ENCODE measurements around the gene RIMOC1.

Gene RIMOC1, protein sequence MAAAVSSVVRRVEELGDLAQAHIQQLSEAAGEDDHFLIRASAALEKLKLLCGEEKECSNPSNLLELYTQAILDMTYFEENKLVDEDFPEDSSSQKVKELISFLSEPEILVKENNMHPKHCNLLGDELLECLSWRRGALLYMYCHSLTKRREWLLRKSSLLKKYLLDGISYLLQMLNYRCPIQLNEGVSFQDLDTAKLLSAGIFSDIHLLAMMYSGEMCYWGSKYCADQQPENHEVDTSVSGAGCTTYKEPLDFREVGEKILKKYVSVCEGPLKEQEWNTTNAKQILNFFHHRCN

GRCh38 chr5:41903892-41904799 lies at the start of gene RIMOC1:
TSS of gene RIMOC1 (plus strand) at chr5:41904344. CDS start at chr5:41904368, 24 bp downstream.
- DNase-seq (ENCODE audit: low spot score): peak; percentile 97

DNA sequence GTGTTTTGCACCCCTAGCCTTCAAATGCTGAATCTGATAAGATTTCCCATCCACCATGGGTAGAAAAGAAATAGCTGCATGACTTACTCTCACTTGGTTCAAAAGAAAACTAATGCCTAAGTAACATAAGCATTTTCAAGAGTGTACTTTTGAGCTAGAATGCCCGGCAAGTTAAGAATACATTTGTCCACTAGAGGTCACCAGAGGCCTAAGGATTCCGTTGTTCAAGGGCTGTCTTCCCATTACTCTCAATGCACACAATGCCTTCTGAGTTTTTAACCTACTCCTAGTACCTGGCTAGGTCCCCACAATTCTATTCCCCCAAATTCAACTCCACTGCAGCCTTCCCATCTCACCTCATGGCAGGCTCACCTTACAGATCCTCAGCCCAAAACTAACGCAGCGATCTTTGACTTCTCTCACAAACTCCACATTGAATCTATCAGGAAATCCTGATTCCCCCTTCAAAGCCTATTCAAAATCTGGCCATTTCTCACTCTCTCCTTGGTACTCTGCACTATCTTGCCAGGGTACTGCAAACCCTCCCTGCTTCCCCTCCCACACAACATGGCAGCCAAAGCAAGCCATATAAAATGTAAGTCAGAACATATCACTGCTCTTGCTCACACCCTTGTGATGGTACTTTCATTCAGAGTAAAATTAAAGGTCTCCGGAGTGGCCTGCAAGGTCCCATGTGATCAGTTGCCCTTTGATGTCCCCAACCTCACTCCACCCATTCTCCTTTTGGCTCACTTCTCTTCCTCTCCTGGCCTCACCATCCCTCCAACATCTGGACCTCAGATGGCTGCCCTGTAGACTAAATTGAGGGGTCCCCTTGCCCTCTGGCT lies 47.3 kb upstream of the RIMOC1 start:
- DNase-seq (ENCODE audit: low spot score): peak; percentile 62

DNA sequence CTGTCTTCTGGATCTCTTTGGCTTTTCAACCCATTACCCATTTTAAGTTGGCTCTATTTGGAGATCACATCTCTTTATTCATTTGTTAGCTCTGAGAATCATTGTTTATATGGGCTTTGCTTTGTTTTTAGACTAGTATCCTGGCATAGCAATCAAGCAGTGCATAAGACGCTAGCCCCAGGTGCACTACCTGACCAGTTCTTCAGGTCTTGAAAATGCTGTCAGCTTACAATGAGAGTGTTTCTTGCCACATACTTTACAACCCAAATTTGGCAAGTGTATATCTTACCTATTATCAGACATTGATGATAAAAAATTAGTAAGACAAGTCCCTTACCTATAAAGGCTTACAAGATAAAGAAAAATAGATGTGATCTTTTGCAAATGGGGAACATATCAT lies 46.2 kb upstream of the RIMOC1 start:
- no peak for DNase-seq (ENCODE audit: low spot score)

DNA sequence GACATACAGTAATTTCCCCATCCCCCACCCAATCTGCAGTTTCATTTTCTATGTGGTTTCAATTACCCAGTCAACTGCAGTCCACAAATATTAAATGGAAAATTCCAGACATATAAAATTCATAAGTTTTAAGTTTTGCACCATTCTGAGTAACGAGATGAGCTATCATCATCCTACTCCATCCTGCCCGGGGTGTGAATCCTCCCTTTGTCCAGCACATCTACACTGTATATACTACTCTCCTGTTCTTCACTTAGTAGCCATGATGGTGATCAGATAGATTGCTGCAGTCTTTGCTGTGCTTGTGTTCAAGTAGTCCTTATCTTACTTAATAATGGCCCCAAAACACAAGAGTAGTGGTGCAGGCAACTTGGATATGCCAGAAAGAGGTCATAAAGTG lies 45.3 kb upstream of the RIMOC1 start:
- DNase-seq (ENCODE audit: low spot score): no peak

DNA sequence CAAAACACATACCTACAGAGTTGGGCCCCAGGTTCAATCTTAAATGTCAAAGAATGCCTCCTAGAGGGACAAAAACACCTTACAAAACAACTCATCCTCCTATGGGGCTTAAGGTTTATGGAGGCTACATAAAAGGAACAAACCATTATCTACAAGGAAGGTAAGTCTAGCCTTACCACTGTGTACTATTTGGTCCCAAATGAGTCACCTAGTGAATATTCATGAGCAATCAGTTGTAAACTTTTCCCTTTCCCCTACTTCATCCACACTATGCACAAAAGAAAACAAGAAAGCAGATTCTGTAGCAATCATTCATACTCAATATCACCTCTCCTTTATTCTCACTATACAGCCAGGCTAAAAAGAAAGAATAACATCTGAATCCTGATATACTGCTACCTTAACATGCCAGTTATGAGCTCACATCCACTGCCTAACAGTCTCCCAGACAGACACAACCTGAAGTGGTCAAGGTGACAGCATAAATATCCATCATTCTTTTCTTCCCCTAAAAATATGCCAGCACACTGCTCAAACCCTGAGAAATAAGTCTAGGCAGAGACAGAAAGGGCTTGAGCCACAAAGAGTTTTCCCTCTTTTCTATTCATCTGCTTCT lies 40.2 kb upstream of the RIMOC1 start:
- DNase-seq (ENCODE audit: low spot score): no peak

DNA sequence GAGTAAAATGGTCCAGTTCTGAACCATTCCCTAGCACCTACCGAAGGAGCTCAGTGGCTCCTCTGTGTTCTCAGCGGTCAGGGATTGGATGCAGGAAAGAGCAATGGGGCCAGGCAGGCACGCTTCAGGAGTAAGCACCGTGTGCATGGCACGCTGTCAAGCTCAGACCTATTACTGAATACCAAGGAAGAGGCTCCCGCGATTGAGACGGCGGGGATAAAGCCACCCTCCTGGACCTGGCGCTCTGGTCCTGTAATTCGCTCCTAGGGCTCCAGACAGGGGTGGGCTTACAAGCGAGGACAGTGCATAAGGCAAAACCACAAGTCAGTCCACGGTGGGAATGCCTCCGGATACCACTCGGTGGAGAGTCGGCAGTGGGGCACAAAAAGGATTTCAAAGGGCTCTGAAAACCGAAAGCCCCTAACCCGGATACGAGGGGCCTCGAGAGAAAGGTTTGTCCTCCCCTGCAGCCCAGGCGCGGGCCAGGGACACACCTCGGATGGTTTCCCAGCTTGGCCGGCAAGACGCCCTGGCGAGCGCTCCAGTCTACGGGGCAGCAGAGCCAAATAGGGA lies 34.9 kb upstream of the RIMOC1 start:
- DNase-seq (ENCODE audit: low spot score): peak; percentile 45

DNA sequence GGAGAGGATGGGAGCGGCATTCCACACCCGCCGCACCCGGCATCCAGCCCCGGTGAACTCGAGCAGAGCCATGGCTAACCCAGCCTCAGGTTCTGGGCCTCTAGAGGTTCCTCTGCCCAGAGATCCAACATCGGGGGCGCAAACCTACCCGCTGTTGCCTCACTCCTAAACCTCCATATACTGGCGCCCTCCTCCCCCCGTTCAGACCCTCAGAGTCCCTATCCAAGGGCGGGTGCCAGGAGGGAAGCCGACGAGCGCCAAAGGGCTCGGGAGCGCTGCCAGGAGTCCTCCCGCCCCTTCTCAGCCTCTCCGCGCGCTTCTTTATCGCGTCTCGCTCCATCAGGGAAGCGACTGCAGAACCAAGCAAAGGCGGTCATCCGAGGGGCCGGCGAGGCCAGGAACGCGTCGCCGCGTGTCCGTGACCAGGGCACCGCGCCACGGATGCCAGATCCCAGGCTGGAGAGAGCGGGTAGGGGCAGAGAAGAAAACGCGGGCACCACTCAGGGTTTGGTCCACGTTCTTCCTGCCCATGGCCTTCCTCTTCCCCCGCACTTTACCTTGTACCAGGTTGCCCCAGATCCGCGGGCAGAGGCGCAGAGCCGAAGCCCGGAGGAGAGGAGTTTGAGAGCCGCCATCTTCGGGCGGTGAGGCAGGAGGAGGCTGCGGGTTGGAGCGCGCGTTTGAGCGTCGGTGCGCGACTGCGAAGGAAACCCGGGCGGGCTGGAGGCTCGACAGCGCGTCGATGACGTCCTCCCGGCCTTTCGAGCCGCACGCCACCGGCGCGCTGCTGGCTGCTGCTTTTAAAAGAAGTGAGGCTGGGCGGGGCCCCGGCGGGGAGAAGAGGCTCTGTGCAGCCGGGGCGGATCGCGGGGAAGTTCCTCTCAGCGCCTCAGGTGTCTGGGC lies 34.2 kb upstream of the RIMOC1 start, which contains the start of gene OXCT1:
OXCT1 (minus strand) TSS at position 702 of the 903 bp plus-strand sequence; CDS start at position 635, 67 bp downstream.
- peak; percentile 87 for DNase-seq (ENCODE audit: low spot score)

- DNase-seq (ENCODE audit: low spot score): no peak
These were observed 33.5 kb upstream of the RIMOC1 start for GRCh38 chr5:41870627-41871048.

DNA sequence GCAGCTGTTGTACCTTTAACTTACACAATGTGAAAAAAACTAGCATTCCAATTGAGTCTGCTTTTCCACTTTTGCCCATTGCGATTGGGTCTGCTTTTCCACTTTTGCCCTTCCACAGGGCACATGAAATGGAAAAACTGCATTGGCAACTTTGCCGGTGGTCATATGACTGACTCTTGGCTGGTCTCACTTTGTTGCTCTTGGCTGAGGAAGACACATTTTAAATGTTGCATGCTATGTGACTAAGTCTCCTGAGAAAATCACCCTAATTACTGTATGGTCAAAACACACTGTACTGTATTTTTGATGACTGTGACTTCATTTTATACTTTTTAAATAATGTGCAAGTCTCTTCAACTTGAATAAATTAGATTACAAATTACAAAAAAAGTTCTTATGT lies 32.3 kb upstream of the RIMOC1 start:
- no peak for DNase-seq (ENCODE audit: low spot score)

- no peak for DNase-seq (ENCODE audit: low spot score)
These were observed 29.6 kb upstream of the RIMOC1 start for GRCh38 chr5:41874512-41875060.

GRCh38 chr5:41875121-41875520 lies 29.0 kb upstream of the RIMOC1 start:
- no peak for DNase-seq (ENCODE audit: low spot score)

GRCh38 chr5:41876678-41877077 lies 27.5 kb upstream of the RIMOC1 start:
- DNase-seq (ENCODE audit: low spot score): no peak

DNA sequence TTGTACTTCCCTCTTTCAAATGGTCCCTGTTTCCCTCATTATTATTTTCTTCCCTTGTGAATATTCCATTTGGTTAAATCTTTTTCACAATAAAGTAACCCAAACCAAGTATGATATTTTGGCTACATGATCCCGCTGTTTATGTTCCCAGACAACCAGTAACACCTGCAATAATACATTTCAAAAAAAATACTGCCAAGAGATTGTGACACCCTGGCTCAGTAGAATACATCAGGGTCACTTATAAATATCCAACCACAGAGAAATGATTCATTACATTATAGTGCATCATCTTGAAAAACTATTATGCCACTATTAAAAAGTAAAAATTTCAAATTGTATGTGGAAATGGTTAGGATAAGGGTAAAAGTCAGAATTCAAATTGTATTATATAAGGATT lies 26.7 kb upstream of the RIMOC1 start:
- no peak for DNase-seq (ENCODE audit: low spot score)

DNA sequence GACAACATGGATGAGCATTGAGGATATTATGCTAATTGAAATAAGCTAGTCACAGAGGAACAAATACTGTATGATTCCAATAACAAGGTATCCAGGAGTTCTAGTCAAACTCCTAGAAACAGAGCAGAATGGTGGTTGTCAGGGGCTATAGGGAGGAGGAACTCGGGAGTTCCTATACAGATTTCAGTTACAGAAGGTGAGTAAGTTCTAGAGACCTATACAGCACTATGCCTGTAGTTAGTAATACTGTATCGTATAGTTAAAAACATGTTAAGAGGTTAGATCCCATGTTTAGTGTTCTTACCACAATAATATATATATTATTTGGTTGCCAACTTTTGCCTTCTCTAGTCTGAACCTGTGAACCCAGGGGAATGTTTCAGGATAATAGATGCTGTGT lies 26.0 kb upstream of the RIMOC1 start:
- no peak for DNase-seq (ENCODE audit: low spot score)

DNA sequence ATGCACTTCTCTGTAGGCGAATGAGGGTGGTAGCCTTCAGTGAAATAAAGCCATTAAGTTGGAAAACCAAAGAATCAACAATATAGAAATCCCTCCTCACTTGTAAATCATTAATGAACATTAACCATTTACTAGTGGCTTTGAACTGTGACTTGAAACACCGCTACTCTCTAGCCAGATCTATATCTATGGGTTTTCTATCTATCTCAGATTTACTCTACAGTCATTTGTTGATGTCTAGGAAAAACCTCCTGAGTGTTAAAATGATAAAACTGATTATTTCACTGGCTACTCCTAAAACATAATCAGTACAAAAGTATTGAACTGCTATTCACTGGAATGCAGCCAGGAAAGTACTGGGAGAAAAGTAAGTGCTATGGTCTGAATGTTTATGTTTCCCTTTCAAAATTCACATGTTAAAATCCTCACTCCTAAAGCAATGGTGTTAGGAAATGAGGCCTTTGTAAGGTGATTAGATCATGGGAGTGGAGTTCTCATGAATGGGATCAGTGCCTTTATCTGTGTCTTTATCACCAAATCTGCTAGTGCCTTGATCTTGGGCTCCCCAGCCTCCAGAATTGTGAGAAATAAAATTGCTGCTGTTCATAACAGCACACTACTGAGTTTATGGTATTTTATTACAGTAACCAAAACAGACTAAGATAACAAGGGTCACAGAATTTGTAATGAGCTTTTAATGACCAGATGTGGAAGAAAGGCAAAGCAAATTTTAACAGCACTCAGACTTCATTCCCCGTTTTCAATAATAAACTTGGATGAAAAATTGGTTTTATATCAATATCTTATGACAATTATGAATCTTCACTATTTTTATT lies 25.3 kb upstream of the RIMOC1 start:
- no peak for DNase-seq (ENCODE audit: low spot score)

DNA sequence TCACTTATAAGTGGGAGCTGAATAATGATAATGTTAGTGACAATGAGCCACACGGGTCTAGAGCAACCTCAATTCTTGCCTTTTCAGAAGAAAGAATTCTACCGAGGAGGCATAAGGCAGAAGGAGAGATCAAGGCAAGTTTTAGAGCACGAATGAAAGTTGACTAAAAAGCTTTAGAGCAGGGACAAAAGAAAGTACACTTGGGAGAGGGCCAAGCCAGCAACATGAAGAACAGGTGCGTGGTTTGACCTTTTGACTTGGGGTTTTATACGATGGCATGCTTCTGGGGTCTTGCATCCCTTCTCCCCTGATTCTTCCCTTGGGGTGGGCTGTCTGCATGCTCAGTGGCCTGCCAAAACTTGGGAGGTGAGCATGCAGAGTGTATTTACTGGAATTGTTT lies 21.4 kb upstream of the RIMOC1 start:
- no peak for DNase-seq (ENCODE audit: low spot score)

DNA sequence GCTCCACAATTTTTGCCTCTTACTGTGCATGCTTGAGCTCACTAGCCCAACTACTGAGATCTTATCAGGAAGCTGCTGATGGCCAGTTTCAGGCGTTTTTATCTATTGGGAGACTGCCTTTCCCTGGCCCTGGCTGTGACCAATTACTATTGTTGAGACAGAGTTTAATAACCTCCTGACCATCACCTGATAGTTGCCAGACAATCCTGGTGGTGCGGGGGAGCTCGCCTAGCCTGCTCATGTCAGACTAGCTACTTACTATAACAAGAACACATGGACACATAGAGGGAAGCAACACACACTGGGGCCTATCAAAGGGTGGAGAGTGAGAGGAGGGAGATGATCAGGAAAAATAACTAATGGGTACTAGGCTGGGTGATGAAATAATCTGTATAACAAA lies 20.9 kb upstream of the RIMOC1 start:
- no peak for DNase-seq (ENCODE audit: low spot score)

- DNase-seq (ENCODE audit: low spot score): no peak
These were observed 20.2 kb upstream of the RIMOC1 start for GRCh38 chr5:41883936-41884335.

GRCh38 chr5:41885286-41885685 lies 18.9 kb upstream of the RIMOC1 start:
- no peak for DNase-seq (ENCODE audit: low spot score)

Measured in D341Med (cell line).